BLaER1 treated with 17β-estradiol and CSF1 and Interleukin-3, amounts not matched to agents 10 nM and 100 nM (cell line): ENCODE measurements around the gene ARRB1.
"Not testable (repeated sequence)": the region's sequence is repeated elsewhere in the genome, so short reads cannot be mapped to it uniquely, and the experiment has no call there.

ENCODE experiments used
- H3K27ac ChIP-seq, 11 experiments: shearing (Covaris generic); formaldehyde crosslinking; 2 replicates each; pipeline ENCODE4 v1.8.1; 2022
- H3K27me3 ChIP-seq, 11 experiments: shearing (Covaris generic); formaldehyde crosslinking; 2 replicates each; pipeline ENCODE4 v1.8.1; 2022
- H3K36me3 ChIP-seq, 11 experiments: shearing (Covaris generic); formaldehyde crosslinking; 2 replicates each; pipeline ENCODE4 v1.8.1; 2022
- H3K4me1 ChIP-seq, 10 experiments: shearing (Covaris generic); formaldehyde crosslinking; 2 replicates each; pipeline ENCODE4 v1.8.1; 2022
- H3K4me2 ChIP-seq, 11 experiments: shearing (Covaris generic); formaldehyde crosslinking; 2 replicates each; pipeline ENCODE4 v1.8.1; 2022
- H3K4me3 ChIP-seq, 10 experiments: shearing (Covaris generic); formaldehyde crosslinking; 2 replicates each; pipeline ENCODE4 v1.8.1; 2022
- H3K9ac ChIP-seq, 11 experiments: shearing (Covaris generic); formaldehyde crosslinking; 2 replicates each; pipeline ENCODE4 v1.8.1; 2022
- H3K9me3 ChIP-seq, 11 experiments: shearing (Covaris generic); formaldehyde crosslinking; replicated peaks in 1 of 11; 2 replicates each; pipeline ENCODE4 v1.8.1; 2022
- H4K20me1 ChIP-seq, 11 experiments: shearing (Covaris generic); formaldehyde crosslinking; 2 replicates each; pipeline ENCODE4 v1.8.1; 2022
- Cebpa-rat ChIP-seq, 11 experiments: shearing (Covaris generic); IDR thresholded peaks; 2 replicates each; pipeline ENCODE4 v1.8.1; 2022

ARRB1 gene

DNA sequence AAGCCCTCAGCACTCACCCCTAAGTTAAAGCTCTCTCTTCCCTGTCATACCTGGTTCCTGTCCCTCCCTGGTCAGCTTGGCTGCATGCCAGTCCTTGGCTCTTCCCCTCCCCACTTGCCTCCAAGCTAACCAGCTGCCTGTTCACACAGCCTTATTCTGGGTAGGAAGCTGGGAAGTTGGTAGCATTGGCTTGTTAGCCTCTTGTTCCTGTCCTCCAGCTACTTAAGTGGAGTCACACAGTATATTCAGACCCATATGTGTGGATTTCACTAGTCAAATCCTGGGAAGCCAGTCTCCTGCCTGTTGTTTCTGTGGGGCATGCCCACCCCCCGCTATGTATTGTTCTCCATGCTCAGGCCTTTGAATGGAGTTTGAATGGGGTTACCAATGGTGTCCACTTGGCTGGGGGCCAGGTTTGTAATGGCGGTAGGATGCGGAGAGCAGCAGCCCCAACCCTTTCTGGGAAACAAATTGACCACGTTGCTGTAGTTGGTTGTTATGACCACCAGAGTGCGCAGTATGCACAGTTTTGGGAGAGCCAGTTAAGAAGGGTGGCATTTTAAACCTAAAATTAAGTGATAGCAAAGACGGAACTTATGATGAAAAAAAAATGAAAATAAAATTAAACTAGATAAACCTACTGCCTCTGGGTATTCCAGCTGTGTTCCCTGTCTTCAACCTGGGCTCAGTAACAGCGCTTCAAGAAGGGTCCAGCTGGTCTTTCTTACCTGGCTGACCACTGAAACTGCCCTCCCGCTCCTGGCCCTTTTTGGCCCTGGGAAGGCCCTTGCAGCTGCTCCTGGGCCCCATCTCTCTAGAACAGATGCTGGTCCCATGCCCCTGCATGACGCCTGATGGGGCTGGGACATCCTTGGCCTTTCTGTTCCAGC lies 37.2 kb upstream of the ARRB1 start:
- peaks cover 12 to 21% (median 18%) of the 10 kb centered on the region in 10 experiments for H3K4me1 ChIP-seq
- H3K4me2 ChIP-seq, result peak overlapping the region in 5 of 11 experiments; percentile 9 to 53 (median 26); a peak in 8 of 22 replicates
- H3K27me3 ChIP-seq, result no peaks in the 10 kb centered on the region
- no peaks in the 10 kb centered on the region for H3K36me3 ChIP-seq
- no peak overlapping the region for H3K4me3 ChIP-seq
- no peaks in the 10 kb centered on the region for H4K20me1 ChIP-seq
- no peaks in the 10 kb centered on the region for H3K9me3 ChIP-seq
- H3K9ac ChIP-seq, result peak overlapping the region in 1 of 11 experiments; percentile 26; a peak in 1 of 22 replicates
- no peak for TF ChIP-seq Cebpa-rat (IDR thresholded peaks at IDR 0.05)
- peak overlapping the region in 2 of 11 experiments; percentile 3 to 44; a peak in 2 of 22 replicates for H3K27ac ChIP-seq

DNA sequence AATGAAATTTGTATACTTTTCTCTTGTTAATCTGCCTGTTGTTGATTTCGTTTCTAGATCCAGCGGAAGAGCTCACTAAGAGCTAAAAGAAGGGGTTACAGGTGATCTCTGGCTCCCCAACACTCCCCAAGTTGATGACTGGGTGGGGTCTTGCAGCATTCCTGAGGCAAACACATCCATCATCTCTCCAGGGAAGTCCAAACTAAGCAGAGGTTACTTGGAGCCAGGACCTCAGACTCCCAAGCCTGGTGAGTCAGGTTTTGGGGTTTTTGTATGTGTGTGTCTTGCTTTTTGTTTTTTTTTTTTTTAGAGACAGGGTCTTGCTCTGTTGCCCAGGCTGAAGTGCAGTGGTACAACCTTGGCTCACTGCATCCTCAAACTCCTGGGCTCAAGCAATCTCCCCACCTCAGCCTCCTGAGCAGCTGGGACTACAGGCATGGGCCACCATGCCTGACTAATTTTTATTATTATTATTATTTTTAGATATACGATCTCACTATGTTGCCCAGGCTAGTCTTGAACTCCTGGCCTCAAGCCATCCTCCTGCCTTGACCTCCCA lies 36.4 kb upstream of the ARRB1 start:
- H3K4me2 ChIP-seq, result no peak overlapping the region
- H3K4me1 ChIP-seq, result peaks cover 20 to 28% (median 26%) of the 10 kb centered on the region in 10 experiments
- H3K27me3 ChIP-seq, result no peaks in the 10 kb centered on the region
- H3K9me3 ChIP-seq, result no peaks in the 10 kb centered on the region
- no peaks in the 10 kb centered on the region for H4K20me1 ChIP-seq
- no peak overlapping the region for H3K9ac ChIP-seq
- no peak overlapping the region for H3K4me3 ChIP-seq
- TF ChIP-seq Cebpa-rat (IDR thresholded peaks at IDR 0.05), result no peak
- H3K27ac ChIP-seq, result no peak overlapping the region
- no peaks in the 10 kb centered on the region for H3K36me3 ChIP-seq

DNA sequence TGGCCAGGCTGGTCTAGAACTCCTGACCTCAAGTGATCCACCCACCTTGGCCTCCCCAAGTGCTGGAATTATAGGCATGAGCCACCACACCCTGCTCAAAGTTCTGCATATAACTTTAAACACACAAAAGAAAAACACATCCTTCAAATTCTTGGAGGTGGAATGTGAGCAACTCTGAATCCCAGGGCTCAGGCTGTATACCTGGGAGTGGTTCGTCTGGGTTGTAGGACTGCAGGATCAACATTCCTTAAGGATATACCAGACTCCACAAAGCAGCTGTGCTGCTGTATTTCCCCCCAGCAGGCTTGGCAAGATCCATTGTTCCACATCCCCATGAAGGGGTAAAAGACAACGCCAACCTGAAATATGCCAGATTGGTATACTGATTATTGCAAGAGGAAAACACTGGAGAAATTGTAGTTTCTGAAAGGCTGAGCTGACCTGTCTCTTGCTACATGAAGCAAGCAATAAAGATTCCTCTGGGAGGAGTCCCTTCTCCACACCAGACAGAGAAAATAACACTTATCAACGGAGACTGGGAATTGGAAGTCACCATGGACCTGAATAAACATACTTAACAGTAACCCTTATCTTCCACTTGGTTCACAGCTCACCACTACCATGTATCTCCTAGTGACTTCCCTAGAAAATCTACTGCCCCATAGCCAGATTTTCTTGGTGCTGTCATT lies 35.6 kb upstream of the ARRB1 start:
- no peaks in the 10 kb centered on the region for H3K27me3 ChIP-seq
- no peak overlapping the region for H3K27ac ChIP-seq
- H3K4me2 ChIP-seq, result no peak overlapping the region
- no peaks in the 10 kb centered on the region for H4K20me1 ChIP-seq
- no peak overlapping the region for H3K4me3 ChIP-seq
- peaks cover 20 to 31% (median 26%) of the 10 kb centered on the region in 10 experiments for H3K4me1 ChIP-seq
- TF ChIP-seq Cebpa-rat (IDR thresholded peaks at IDR 0.05), result no peak
- no peak overlapping the region for H3K9ac ChIP-seq
- H3K9me3 ChIP-seq, result no peaks in the 10 kb centered on the region
- H3K36me3 ChIP-seq, result no peaks in the 10 kb centered on the region

DNA sequence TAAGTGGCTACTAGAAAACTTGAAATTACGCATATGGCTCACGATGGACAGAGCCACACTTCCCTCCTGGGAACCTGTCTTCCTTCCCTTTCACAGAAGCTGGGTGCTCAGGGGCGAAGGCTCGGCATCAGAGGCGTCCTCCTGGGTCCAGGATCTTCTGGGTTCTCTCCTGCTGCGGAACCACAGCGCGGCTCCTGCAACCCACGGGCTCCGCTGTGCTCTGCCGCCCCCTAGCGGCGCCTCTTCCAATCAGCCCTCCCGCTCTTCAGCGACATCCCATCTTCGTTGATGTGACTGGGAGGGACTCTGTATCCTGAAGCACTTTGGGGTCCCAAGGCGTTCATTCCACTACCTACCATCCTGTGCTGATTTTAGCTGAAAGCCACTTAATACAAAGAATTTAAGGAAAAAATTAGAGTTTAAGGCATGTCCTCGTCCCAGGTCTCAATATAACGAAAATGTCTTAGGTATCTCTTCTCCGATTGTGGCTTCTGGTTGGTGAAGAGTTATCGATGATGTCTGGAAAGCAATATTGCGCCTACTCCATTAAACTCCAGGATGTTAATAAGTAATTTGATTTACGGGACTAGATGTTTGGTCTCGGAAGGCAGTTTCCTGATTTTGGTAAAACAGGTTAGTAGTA lies 33.1 kb upstream of the ARRB1 start:
- no peak for TF ChIP-seq Cebpa-rat (IDR thresholded peaks at IDR 0.05)
- H3K9me3 ChIP-seq, result no peaks in the 10 kb centered on the region
- H4K20me1 ChIP-seq, result no peaks in the 10 kb centered on the region
- H3K9ac ChIP-seq, result peak overlapping the region in 5 of 11 experiments; percentile 9 to 42 (median 21); a peak in 5 of 22 replicates
- H3K4me3 ChIP-seq, result peak overlapping the region in 1 of 10 experiments; percentile 14; a peak in 1 of 20 replicates
- H3K4me2 ChIP-seq, result peak overlapping the region; percentile 31 to 82 (median 59)
- peaks cover 20 to 43% (median 37%) of the 10 kb centered on the region in 10 experiments for H3K4me1 ChIP-seq
- no peaks in the 10 kb centered on the region for H3K36me3 ChIP-seq
- no peaks in the 10 kb centered on the region for H3K27me3 ChIP-seq
- H3K27ac ChIP-seq, result no peak overlapping the region; a peak in 1 of 22 replicates

DNA sequence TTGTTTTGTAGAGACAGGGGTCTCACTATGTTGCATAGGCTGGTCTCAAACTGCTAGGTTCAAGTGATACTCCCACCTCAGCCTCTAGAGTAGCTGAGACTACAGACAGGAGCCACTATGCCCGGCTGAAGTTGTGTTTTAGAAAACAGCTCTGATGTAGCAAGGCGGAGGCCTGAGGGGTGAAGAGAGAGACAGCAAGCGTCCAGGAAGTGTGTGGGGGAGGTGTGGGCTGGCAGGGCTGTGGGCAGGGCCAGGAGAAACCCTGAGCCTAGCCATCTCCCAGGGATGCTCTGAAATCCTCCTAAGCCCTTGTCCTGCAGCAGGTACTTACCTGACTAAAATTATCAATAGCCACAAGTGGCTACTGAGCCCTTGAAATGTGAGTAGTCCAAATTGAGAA lies 31.8 kb upstream of the ARRB1 start:
- Histone ChIP-seq H3K4me3 (no peak overlapping the region), H3K27ac (peak overlapping the region; percentile 23 to 72 (median 47); a peak in 15 of 22 replicates), H3K9me3 (no peaks in the 10 kb centered on the region), H3K4me2 (peak overlapping the region; percentile 31 to 82 (median 59)), H3K36me3 (no peaks in the 10 kb centered on the region), H3K27me3 (no peaks in the 10 kb centered on the region), H4K20me1 (no peaks in the 10 kb centered on the region), H3K9ac (peak overlapping the region; percentile 12 to 70 (median 59); a peak in 18 of 22 replicates), H3K4me1 (peaks cover 20 to 39% (median 30%) of the 10 kb centered on the region in 10 experiments)
- TF ChIP-seq Cebpa-rat (IDR thresholded peaks at IDR 0.05), result no peak

DNA sequence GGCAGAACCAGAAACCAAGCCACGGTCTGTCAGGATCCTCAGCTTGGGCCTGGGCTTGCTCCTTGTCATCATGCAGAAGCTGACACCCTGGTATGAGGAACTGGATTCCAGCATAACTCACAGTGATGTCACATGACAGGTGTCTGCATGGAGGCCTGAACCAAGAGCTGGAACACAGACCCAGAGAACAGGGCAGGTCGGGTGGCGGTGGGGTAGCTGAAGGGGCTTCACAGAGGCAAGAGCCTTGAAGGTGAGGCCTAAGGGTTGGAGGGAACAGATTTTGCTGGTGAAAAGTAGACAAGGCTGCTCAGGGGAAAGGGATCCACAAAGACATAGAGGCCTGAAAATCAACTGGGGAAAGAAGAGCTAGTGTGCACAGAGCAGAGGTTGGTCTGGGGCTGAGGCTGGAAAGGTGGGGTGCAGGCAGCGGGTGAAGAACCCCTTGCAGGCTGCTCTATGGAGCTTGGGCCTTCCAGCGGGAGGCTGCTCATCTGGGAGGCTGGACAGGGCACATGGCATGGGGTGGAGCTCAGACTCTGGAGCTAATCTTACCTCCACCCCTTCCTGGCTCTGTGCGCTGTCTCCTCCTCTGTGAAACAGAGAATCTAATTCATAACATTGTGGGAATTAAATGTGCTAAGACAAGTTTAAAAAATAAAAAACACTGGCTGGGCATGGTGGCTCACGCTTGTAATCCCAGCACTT lies 29.4 kb upstream of the ARRB1 start:
- peaks cover 20 to 42% (median 30%) of the 10 kb centered on the region in 10 experiments for H3K4me1 ChIP-seq
- H3K9me3 ChIP-seq, result no peaks in the 10 kb centered on the region
- no peak for TF ChIP-seq Cebpa-rat (IDR thresholded peaks at IDR 0.05)
- H3K9ac ChIP-seq, result no peak overlapping the region
- no peaks in the 10 kb centered on the region for H4K20me1 ChIP-seq
- peak overlapping the region in 5 of 11 experiments; percentile 15 to 54 (median 30); a peak in 8 of 22 replicates for H3K4me2 ChIP-seq
- H3K4me3 ChIP-seq, result no peak overlapping the region
- H3K36me3 ChIP-seq, result no peaks in the 10 kb centered on the region
- no peaks in the 10 kb centered on the region for H3K27me3 ChIP-seq
- no peak overlapping the region; a peak in 2 of 22 replicates for H3K27ac ChIP-seq

DNA sequence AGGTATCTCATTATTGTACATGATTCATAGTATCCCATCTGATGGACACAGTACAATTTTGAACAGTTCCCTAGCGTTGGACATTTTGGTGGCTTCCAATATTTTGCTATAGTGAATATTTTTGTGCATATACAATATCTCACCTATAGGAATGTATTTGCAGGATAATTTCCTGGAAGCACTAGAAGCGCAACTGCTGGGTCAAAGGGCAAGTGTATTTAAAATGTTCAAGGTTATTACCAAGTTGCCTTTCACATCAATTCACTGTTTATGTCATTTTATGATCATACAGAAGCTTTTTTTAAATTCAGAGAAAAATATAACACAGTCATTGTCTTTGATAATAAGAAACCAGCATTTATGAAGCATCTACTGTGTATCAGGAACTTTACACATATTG lies 28.8 kb upstream of the ARRB1 start:
- Histone ChIP-seq H3K27ac (no peak overlapping the region), H3K9me3 (no peaks in the 10 kb centered on the region), H3K4me2 (peak overlapping the region in 3 of 11 experiments; percentile 30 to 54 (median 50); a peak in 5 of 22 replicates), H3K9ac (no peak overlapping the region), H3K4me3 (no peak overlapping the region), H3K4me1 (peaks cover 20 to 42% (median 30%) of the 10 kb centered on the region in 10 experiments), H4K20me1 (no peaks in the 10 kb centered on the region), H3K27me3 (no peaks in the 10 kb centered on the region), H3K36me3 (no peaks in the 10 kb centered on the region)
- no peak for TF ChIP-seq Cebpa-rat (IDR thresholded peaks at IDR 0.05)

DNA sequence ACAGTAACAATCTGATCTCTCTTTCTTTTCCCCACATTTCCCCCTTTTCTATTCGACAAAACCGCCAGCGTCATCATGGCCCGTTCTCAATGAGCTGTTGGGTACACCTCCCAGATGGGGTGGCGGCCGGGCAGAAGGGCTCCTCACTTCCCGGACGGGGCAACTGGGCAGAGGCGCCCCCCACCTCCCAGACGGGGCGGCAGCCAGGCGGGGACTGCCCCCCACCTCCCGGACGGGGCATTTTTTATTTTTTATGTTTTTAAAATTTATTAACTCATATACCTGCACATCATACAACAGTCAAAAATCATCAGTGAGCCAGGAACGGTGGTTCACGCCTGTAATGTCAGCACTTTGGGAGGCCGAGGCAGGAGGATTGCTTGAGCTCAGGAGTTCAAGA lies 27.3 kb upstream of the ARRB1 start:
- H3K9me3 ChIP-seq, H3K4me3 ChIP-seq, H3K4me2 ChIP-seq, H3K36me3 ChIP-seq, H3K27me3 ChIP-seq, H3K27ac ChIP-seq, H4K20me1 ChIP-seq, H3K9ac ChIP-seq: not testable (repeated sequence)
- peaks cover 10 to 34% (median 19%) of the 10 kb centered on the region in 10 experiments for H3K4me1 ChIP-seq
